Measurements from ENCODE around the gene TGIF1.
A peak's percentile ranks its signal among the peaks of the same experiment; 100 is the strongest.
"Not testable (repeated sequence)": the region's sequence is repeated elsewhere in the genome, so short reads cannot be mapped to it uniquely, and the experiment has no call there.

The TGIF1 gene

GRCh38 chr18:3455907-3456685, 6.1 kb downstream of the TGIF1 start:
- DNase-seq (ENCODE audit: low read depth) = no peak

- no peak for DNase-seq (ENCODE audit: low read depth)
Measured at GRCh38 chr18:3456686-3457069, 6.7 kb downstream of the TGIF1 start.

GRCh38 chr18:3457261-3457724, 7.3 kb downstream of the TGIF1 start:
- DNase-seq (ENCODE audit: low read depth) = no peak

- DNase-seq (ENCODE audit: low read depth) = no peak
Measured at GRCh38 chr18:3458378-3458777, 8.4 kb downstream of the TGIF1 start.

- no peak for DNase-seq (ENCODE audit: low read depth)
Measured at GRCh38 chr18:3458952-3459853, 9.2 kb downstream of the TGIF1 start.

- DNase-seq (ENCODE audit: low read depth) = no peak
Measured at GRCh38 chr18:3460823-3461398, 10.9 kb downstream of the TGIF1 start.

- no peak for DNase-seq (ENCODE audit: low read depth)
Measured at GRCh38 chr18:3461704-3462103, 11.7 kb downstream of the TGIF1 start.

- no peak for DNase-seq (ENCODE audit: low read depth)
Measured at GRCh38 chr18:3463051-3463450, 13.1 kb downstream of the TGIF1 start.

GRCh38 chr18:3466045-3466444, 16.1 kb downstream of the TGIF1 start:
- peak; percentile 65 for DNase-seq (ENCODE audit: low read depth)

GRCh38 chr18:3466872-3467271, 16.9 kb downstream of the TGIF1 start:
- no peak for DNase-seq (ENCODE audit: low read depth)

- DNase-seq (ENCODE audit: low read depth) = no peak
Measured at GRCh38 chr18:3468066-3468705, 18.2 kb downstream of the TGIF1 start.

- DNase-seq (ENCODE audit: low read depth) = no peak
Measured at GRCh38 chr18:3468833-3469232, 18.9 kb downstream of the TGIF1 start.

- no peak for DNase-seq (ENCODE audit: low read depth)
Measured at GRCh38 chr18:3471141-3471648, 21.2 kb downstream of the TGIF1 start.

- not testable (repeated sequence) for DNase-seq (ENCODE audit: low read depth)
Measured at GRCh38 chr18:3472121-3472520, 22.1 kb downstream of the TGIF1 start.

GRCh38 chr18:3472681-3473544, 22.9 kb downstream of the TGIF1 start:
- no peak for DNase-seq (ENCODE audit: low read depth)

GRCh38 chr18:3478262-3478978, 28.4 kb downstream of the TGIF1 start:
- DNase-seq (ENCODE audit: low read depth) = peak; percentile 14

GRCh38 chr18:3479978-3480509, 30.1 kb downstream of the TGIF1 start:
- DNase-seq (ENCODE audit: low read depth) = no peak

- DNase-seq (ENCODE audit: low read depth) = no peak
Measured at GRCh38 chr18:3480827-3481573, 31.0 kb downstream of the TGIF1 start.

- peak; percentile 6 for DNase-seq (ENCODE audit: low read depth)
Measured at GRCh38 chr18:3481696-3482210, 31.8 kb downstream of the TGIF1 start.

All from fibroblast of the conjunctiva (primary cell).